K562 (cell line): ENCODE measurements around the gene GANAB. TPM values are rescaled to one million over a fixed set of nuclear protein-coding genes. Genes with fewer than 3 reads are reported as not detected.

Experiments used
- ATAC-seq: fragments of 200-7000 bp; cut with Tn5 transposase; 3 replicates; pipeline ENCODE4 v1.9.1; 2020; ENCODE audit warnings: moderate library complexity
- BruUV-seq: library from RNA; stranded (reverse); fragments of 400-500 nt; replicated peaks from 2 replicates; lab custom pipeline; 2021; lab: Mats Ljungman, UMichigan
- CTCF ChIA-PET: fragments of 300-600 bp; formaldehyde crosslinking; extraction: SDS; loops from one replicate; lab custom pipeline; 2021; ENCODE audit warnings: low intra/inter-chr PET ratio; lab: Yijun Ruan, JAX
- POLR2A ChIA-PET: fragments of 300-600, 350-650 bp; sonication (Branson Sonifier 250); formaldehyde crosslinking; extraction: SDS; loops from one replicate; lab custom pipeline; 2021; ENCODE audit warnings: antibody characterized with exemption, inconsistent platforms; lab: Yijun Ruan, JAX
- DNase-seq, 4 experiments: peaks; one replicate each; pipeline versions ENCODE4 v3.0.0 to v3.0.0-alpha.2; 2011 to 2018; ENCODE audit warnings: low spot score in 3 of 4, mixed read lengths in 3 of 4; ENCODE audit errors: extremely low read depth in 1 of 4
- FAIRE-seq: peaks from 2 replicates; lab custom pipeline; 2011; peaks lifted over from hg19 to GRCh38; lab: Jason Lieb, UNC
- H2AFZ ChIP-seq: 2 replicates; pipeline ENCODE4 v1.6.0; 2011; ENCODE audit warnings: low read depth, low read length, control low read depth, inconsistent platforms
- H3K27ac ChIP-seq: fragments of 200-600 bp; 3 replicates; pipeline ENCODE4 v1.8.0; 2011; ENCODE audit warnings: low read depth, mild to moderate bottlenecking, control low read depth, inconsistent platforms, low read length, moderate library complexity, mixed read lengths; ENCODE audit errors: extremely low read depth
- H3K27me3 ChIP-seq, 2 experiments: fragments of 300-600 bp in 1 of 2; 2 replicates in 1 of 2; 3 replicates in 1 of 2; pipeline versions ENCODE4 v1.6.0 to v1.8.0; 2011; ENCODE audit warnings: inconsistent platforms in 2 of 2, low read length in 2 of 2, mild to moderate bottlenecking in 1 of 2, mixed read lengths in 1 of 2, moderate library complexity in 1 of 2; ENCODE audit not compliant: control insufficient read depth in 2 of 2, insufficient read depth in 2 of 2
- H3K36me3 ChIP-seq: fragments of 300-600 bp; 3 replicates; pipeline ENCODE4 v1.8.0; 2011; ENCODE audit warnings: mild to moderate bottlenecking, low read length, inconsistent platforms; ENCODE audit not compliant: control insufficient read depth, insufficient read depth
- H3K4me1 ChIP-seq, 2 experiments: fragments of 200-600 bp in 1 of 2; replicated peaks in 1 of 2; 2 replicates in 1 of 2; 3 replicates in 1 of 2; pipeline versions ENCODE4 v1.5.1 to v1.8.0; 2011; ENCODE audit warnings: inconsistent platforms in 2 of 2, low read length in 2 of 2, mild to moderate bottlenecking in 1 of 2, mixed read lengths in 1 of 2, moderate library complexity in 1 of 2; ENCODE audit not compliant: control insufficient read depth in 2 of 2, insufficient read depth in 2 of 2
- H3K4me2 ChIP-seq: 2 replicates; pipeline ENCODE4 v1.6.1; 2011; ENCODE audit warnings: low read length, control low read depth, inconsistent platforms, mixed read lengths; ENCODE audit not compliant: insufficient read depth
- H3K4me3 ChIP-seq: fragments of 200-600 bp; sonication (generic), shearing (Covaris generic); 2 replicates; pipeline ENCODE4 v1.5.1; 2016; ENCODE audit warnings: control low read depth, inconsistent platforms
- H3K79me2 ChIP-seq: fragments of 200-600 bp; 3 replicates; pipeline ENCODE4 v1.8.0; 2011; ENCODE audit warnings: low read length, inconsistent platforms; ENCODE audit not compliant: control insufficient read depth, insufficient read depth
- H3K9ac ChIP-seq, 2 experiments: 2 replicates each; pipeline versions ENCODE4 v1.6.0 to v1.6.1; 2011; ENCODE audit warnings: low read depth in 2 of 2, low read length in 2 of 2, control low read depth in 1 of 2, inconsistent platforms in 1 of 2, mild to moderate bottlenecking in 1 of 2, mixed read lengths in 1 of 2; ENCODE audit not compliant: insufficient read depth in 1 of 2
- H3K9me1 ChIP-seq: one replicate; pipeline ENCODE4 v1.6.0; 2011; ENCODE audit warnings: inconsistent platforms, mild to moderate bottlenecking, low read length, moderate library complexity; ENCODE audit not compliant: control insufficient read depth, insufficient read depth
- H3K9me3 ChIP-seq: replicated peaks from 2 replicates; pipeline ENCODE4 v1.5.1; 2011; ENCODE audit warnings: low read depth, low read length, inconsistent platforms; ENCODE audit not compliant: control insufficient read depth, insufficient read depth
- H4K20me1 ChIP-seq: replicated peaks from 2 replicates; pipeline ENCODE4 v1.6.1; 2011; ENCODE audit warnings: low read length, inconsistent platforms, mixed read lengths; ENCODE audit not compliant: control insufficient read depth, insufficient read depth
- CAMTA2 ChIP-seq: fragments of 250-450 bp; sonication (Bioruptor Pico); conservative IDR thresholded peaks from 2 replicates; pipeline ENCODE4 v1.5.1; 2022
- CEBPB ChIP-seq: fragments of 450-650 bp; IDR thresholded peaks from 2 replicates; pipeline ENCODE4 v1.6.1; 2016; ENCODE audit warnings: missing genetic modification characterization, missing compliant biosample characterization
- FOXK1 ChIP-seq: sonication (generic); formaldehyde crosslinking; IDR thresholded peaks from 2 replicates; pipeline ENCODE4 v1.8.0; 2022; ENCODE audit warnings: missing genetic modification reagents, mild to moderate bottlenecking, borderline replicate concordance
- GABPB1 ChIP-seq: sonication (generic); formaldehyde crosslinking; IDR thresholded peaks from 2 replicates; pipeline ENCODE4 v1.8.0; 2022; ENCODE audit warnings: mild to moderate bottlenecking, missing genetic modification reagents
- HNRNPLL ChIP-seq: fragments of 200-400 bp; formaldehyde crosslinking; IDR thresholded peaks from 2 replicates; pipeline ENCODE4 v1.6.1; 2017; ENCODE audit warnings: low read length, low read depth, mild to moderate bottlenecking; ENCODE audit not compliant: poor library complexity, severe bottlenecking
- HNRNPUL1 ChIP-seq: fragments of 200-400 bp; formaldehyde crosslinking; IDR thresholded peaks from 2 replicates; pipeline ENCODE4 v1.6.1; 2017; ENCODE audit warnings: low read length
- IFI16 ChIP-seq: fragments of 250-450 bp; sonication (Bioruptor Pico); IDR thresholded peaks from 2 replicates; pipeline ENCODE4 v2.1.2; 2022; ENCODE audit warnings: mild to moderate bottlenecking, inconsistent platforms
- MXD1 ChIP-seq: fragments of 250-450 bp; sonication (Bioruptor Pico); IDR thresholded peaks from 2 replicates; pipeline ENCODE4 v1.8.0; 2021; ENCODE audit warnings: borderline replicate concordance, mild to moderate bottlenecking, moderate library complexity; ENCODE audit not compliant: poor library complexity, severe bottlenecking
- POLR2A ChIP-seq: fragments of 450-650 bp; conservative IDR thresholded peaks from 2 replicates; pipeline ENCODE4 v1.6.1; 2016
- SAP30 ChIP-seq: fragments of 200-600 bp; sonication (generic); IDR thresholded peaks from 2 replicates; pipeline ENCODE4 v1.6.1; 2012; ENCODE audit warnings: borderline replicate concordance, low read depth, mild to moderate bottlenecking, moderate library complexity, low read length, control low read depth, inconsistent platforms; ENCODE audit not compliant: insufficient read depth, poor library complexity, severe bottlenecking
- ZNF175 ChIP-seq: fragments of 200-800 bp; sonication (Bioruptor generic); IDR thresholded peaks from 2 replicates; pipeline ENCODE4 v1.6.1; 2016; ENCODE audit warnings: low read depth, mild to moderate bottlenecking, missing genetic modification characterization, missing compliant biosample characterization
- ZNF436 ChIP-seq: fragments of 250-450, 450-650 bp; sonication (Bioruptor Pico); formaldehyde crosslinking; IDR thresholded peaks from 2 replicates; pipeline ENCODE4 v1.7.0; 2020; ENCODE audit warnings: mild to moderate bottlenecking
- WGBS: fragments of 100-300 bp; shearing (Covaris generic); methylation state at CpG from one replicate; pipeline ENCODE4 v1.1.6; 2016; ENCODE audit warnings: low coverage, mixed read lengths; ENCODE audit not compliant: insufficient coverage; ENCODE audit errors: missing lambda C conversion rate; 5-methylcytosine and 5-hydroxymethylcytosine counted together
- in situ Hi-C: fragments of 300-500 bp; cut with MboI; formaldehyde crosslinking; loops from 4 replicates; pipeline ENCODE4 v1.15.0; 2018; ENCODE audit warnings: inconsistent platforms, mixed read lengths
- intact Hi-C: fragments of 100-400 bp; cut with micrococcal nuclease; formaldehyde crosslinking; loops from 2 replicates; pipeline ENCODE4 v1.14.2; 2022
- polyA plus RNA-seq, 8 experiments: library from polyadenylated mRNA; depleted of rRNA in 4 of 8; stranded (reverse) in 5 of 8; unstranded in 3 of 8; fragments of >200 nt; fragmentation: Nextera tagmentation in 2 of 8; fragmentation: Illumina TruSeq in 1 of 8; extraction: Ambion mirVana in 2 of 8; extraction: Trizol in 1 of 8; gene quantifications; 2 replicates each; pipeline versions ENCODE4 v1.2.1 to v1.2.3, GENCODE V29; 2011 to 2014; ENCODE audit warnings: inconsistent platforms in 1 of 8, missing spikeins in 1 of 8
- total RNA-seq, 7 experiments: library from RNA; depleted of rRNA in 6 of 7; stranded (reverse); fragments of >200 nt in 6 of 7; fragmentation: Illumina TruSeq in 2 of 7; extraction: Trizol in 2 of 7; gene quantifications; 2 replicates each; pipeline versions ENCODE4 v1.2.1 to v1.2.3, GENCODE V29; 2011 to 2021; ENCODE audit warnings: low replicate concordance in 1 of 7

The GANAB gene
- total and polyA plus RNA-seq, 9 of the 15 experiments (the other 6 are each of a cell fraction or from before 2014, with no cell fraction given), result 6.5 to 284 (median 161) TPM

- peak overlapping the region; percentile 97 for H3K4me3 ChIP-seq
- TF ChIP-seq FOXK1 (0 out of 2 replicates have a peak, but pooled peaks have one; percentile 44), GABPB1 (CRISPR knock-in tag) (0 out of 2 replicates have a peak, but pooled peaks have one; percentile 11), HNRNPUL1 (0 out of 2 replicates have a peak, but pooled peaks have one; percentile 67), CAMTA2 (CRISPR knock-in tag) (no peak)
- peak overlapping the region; percentile 99 for H3K4me2 ChIP-seq
- peak overlapping the region; percentile 96 for H3K27ac ChIP-seq
- peak; percentile 1 for ATAC-seq
- POLR2A ChIA-PET, result interaction anchor here (0.5 to 4.5 kb wide), 11 partner anchors 9 to 166 kb away, joined by 3 to 83 read pairs (median 6); partner anchors contain the start of genes B3GAT3, BSCL2, C11orf98 and CSKMT
- no TSS peak for BruUV-seq
- FAIRE-seq, result peak; percentile 23
- H3K36me3 ChIP-seq, result peaks cover 67% of the 10 kb centered on the region
- H3K4me1 ChIP-seq, result peaks cover 12 to 32% of the 10 kb centered on the region in 2 experiments
- no peaks in the 10 kb centered on the region for H3K27me3 ChIP-seq
- H3K79me2 ChIP-seq, result peaks cover 67% of the 10 kb centered on the region
- H4K20me1 ChIP-seq, result peaks cover 20% of the 10 kb centered on the region
- 1% methylated on average over 11 of the region's 11 CpGs for WGBS
- CTCF ChIA-PET, result interaction anchor here (1.1 kb wide), 1 partner anchor 33 kb away, joined by 3 read pairs; the partner anchor contains the start of gene ROM1
- no peaks in the 10 kb centered on the region for H3K9me3 ChIP-seq
- no peaks in the 10 kb centered on the region for H3K9me1 ChIP-seq
- intact Hi-C loops (no loop called here), in situ Hi-C loops (no loop called here)
- peak overlapping the region; percentile 97 to 99 for H3K9ac ChIP-seq
- peak overlapping the region; percentile 62 for H2AFZ ChIP-seq
- DNase-seq, result no peak
Observed at GRCh38 chr11:62645671-62645945, 805 bp downstream of the GANAB start.

GRCh38 chr11:62644220-62644619 lies 2.2 kb downstream of the GANAB start:
- in situ Hi-C loops (no loop called here), intact Hi-C loops (no loop called here)
- Histone ChIP-seq H3K27me3 (no peaks in the 10 kb centered on the region), H3K36me3 (peaks cover 65% of the 10 kb centered on the region), H3K4me1 (peaks cover 12 to 31% of the 10 kb centered on the region in 2 experiments), H3K9me1 (no peaks in the 10 kb centered on the region), H3K79me2 (peaks cover 71% of the 10 kb centered on the region), H3K4me2 (no peak overlapping the region; the same call in 1 of the 2 replicates), H3K9ac (no peak overlapping the region), H3K27ac (no peak overlapping the region; the same call in 2 of the 3 replicates), H4K20me1 (peaks cover 20% of the 10 kb centered on the region), H3K4me3 (no peak overlapping the region), H3K9me3 (no peaks in the 10 kb centered on the region), H2AFZ (no peak overlapping the region)
- BruUV-seq, result no TSS peak
- DNase-seq (no peak), ATAC-seq (no peak), FAIRE-seq (no peak)
- CTCF ChIA-PET, result no interaction called here
- 95% methylated on average over 8 of the region's 8 CpGs for WGBS
- POLR2A ChIA-PET, result interaction anchor here (0.7 to 4.5 kb wide), 6 partner anchors 8 to 71 kb away, joined by 3 to 83 read pairs (median 6); partner anchors contain the start of genes B3GAT3, C11orf98, CSKMT and EEF1G
- no peak for TF ChIP-seq MXD1 (CRISPR knock-in tag)
- no peak for TF ChIP-seq ZNF436 (CRISPR knock-in tag)
- TF ChIP-seq POLR2A, result no peak
- TF ChIP-seq IFI16 (CRISPR knock-in tag), result no peak
- TF ChIP-seq SAP30, result no peak
- TF ChIP-seq HNRNPLL, result no peak
- no peak for TF ChIP-seq CEBPB
- TF ChIP-seq ZNF175 (CRISPR knock-in tag), result no peak
